ENCODE results near the gene CCDC169. TPM values are rescaled to one million over a fixed set of nuclear protein-coding genes. Genes with fewer than 3 reads are reported as not detected.

CCDC169 gene
- polyA plus RNA-seq, 4 donors, result 0.37 to 5.3 TPM; not detected in 2

GRCh38 chr13:36242761-36243160, 54.9 kb downstream of the CCDC169 start:
- Histone ChIP-seq H3K9me3 (ENCODE audit: control insufficient read depth in 2 of 2, insufficient read depth in 1 of 2, low read depth in 1 of 2, low read length in 1 of 2) (no peaks in the 10 kb centered on the region), H3K27ac (ENCODE audit: low read depth in 1 of 3, low read length in 2 of 3) (no peak overlapping the region), H3K4me3 (ENCODE audit: low read depth in 1 of 3, low read length in 3 of 3) (no peak overlapping the region), H3K27me3 (ENCODE audit: control insufficient read depth in 3 of 3, insufficient read depth in 3 of 3, low read length in 3 of 3) (no peaks in the 10 kb centered on the region), H3K36me3 (ENCODE audit: control insufficient read depth in 3 of 3, insufficient read depth in 2 of 3, low read depth in 1 of 3, low read length in 3 of 3) (no peaks in the 10 kb centered on the region), H3K4me1 (ENCODE audit: control insufficient read depth in 3 of 3, insufficient read depth in 2 of 3, low read depth in 1 of 3, low read length in 2 of 3) (no peaks in the 10 kb centered on the region)
- DNase-seq (no peak), FAIRE-seq (no peak)
- WGBS, 3 donors, result 86 to 95% (median 92%) methylated on average over 2 of the region's 2 CpGs

- H3K9me3 ChIP-seq (ENCODE audit: control insufficient read depth in 2 of 2, insufficient read depth in 1 of 2, low read depth in 1 of 2, low read length in 1 of 2), result peaks cover 0 to 6% of the 10 kb centered on the region in 2 donors
- H3K4me3 ChIP-seq (ENCODE audit: low read depth in 1 of 3, low read length in 3 of 3), result no peak overlapping the region
- FAIRE-seq, result no peak
- WGBS, 3 donors, result 64 to 75% (median 67%) methylated on average over 3 of the region's 3 CpGs
- no peaks in the 10 kb centered on the region for H3K27me3 ChIP-seq (ENCODE audit: control insufficient read depth in 3 of 3, insufficient read depth in 3 of 3, low read length in 3 of 3)
- no peaks in the 10 kb centered on the region for H3K36me3 ChIP-seq (ENCODE audit: control insufficient read depth in 3 of 3, insufficient read depth in 2 of 3, low read depth in 1 of 3, low read length in 3 of 3)
- H3K27ac ChIP-seq (ENCODE audit: low read depth in 1 of 3, low read length in 2 of 3), result no peak overlapping the region
- no peak for DNase-seq
- no peaks in the 10 kb centered on the region for H3K4me1 ChIP-seq (ENCODE audit: control insufficient read depth in 3 of 3, insufficient read depth in 2 of 3, low read depth in 1 of 3, low read length in 2 of 3)
Measured at GRCh38 chr13:36231236-36231635, 66.4 kb downstream of the CCDC169 start.

GRCh38 chr13:36224730-36225129, 72.9 kb downstream of the CCDC169 start:
- DNase-seq, result no peak
- H3K9me3 ChIP-seq (ENCODE audit: control insufficient read depth in 2 of 2, insufficient read depth in 1 of 2, low read depth in 1 of 2, low read length in 1 of 2), result no peaks in the 10 kb centered on the region
- WGBS, 3 donors, result 82 to 86% (median 85%) methylated on average over 1 of the region's 1 CpG
- no peak overlapping the region for H3K4me3 ChIP-seq (ENCODE audit: low read depth in 1 of 3, low read length in 3 of 3)
- H3K27ac ChIP-seq (ENCODE audit: low read depth in 1 of 3, low read length in 2 of 3), result no peak overlapping the region
- H3K27me3 ChIP-seq (ENCODE audit: control insufficient read depth in 3 of 3, insufficient read depth in 3 of 3, low read length in 3 of 3), result no peaks in the 10 kb centered on the region
- no peaks in the 10 kb centered on the region for H3K4me1 ChIP-seq (ENCODE audit: control insufficient read depth in 3 of 3, insufficient read depth in 2 of 3, low read depth in 1 of 3, low read length in 2 of 3)
- FAIRE-seq, result no peak
- no peaks in the 10 kb centered on the region for H3K36me3 ChIP-seq (ENCODE audit: control insufficient read depth in 3 of 3, insufficient read depth in 2 of 3, low read depth in 1 of 3, low read length in 3 of 3)

GRCh38 chr13:36219883-36220282, 77.7 kb downstream of the CCDC169 start:
- Histone ChIP-seq H3K27me3 (ENCODE audit: control insufficient read depth in 3 of 3, insufficient read depth in 3 of 3, low read length in 3 of 3) (no peaks in the 10 kb centered on the region), H3K27ac (ENCODE audit: low read depth in 1 of 3, low read length in 2 of 3) (no peak overlapping the region), H3K36me3 (ENCODE audit: control insufficient read depth in 3 of 3, insufficient read depth in 2 of 3, low read depth in 1 of 3, low read length in 3 of 3) (no peaks in the 10 kb centered on the region), H3K9me3 (ENCODE audit: control insufficient read depth in 2 of 2, insufficient read depth in 1 of 2, low read depth in 1 of 2, low read length in 1 of 2) (peaks cover 0 to 6% of the 10 kb centered on the region in 2 donors), H3K4me3 (ENCODE audit: low read depth in 1 of 3, low read length in 3 of 3) (no peak overlapping the region), H3K4me1 (ENCODE audit: control insufficient read depth in 3 of 3, insufficient read depth in 2 of 3, low read depth in 1 of 3, low read length in 2 of 3) (no peaks in the 10 kb centered on the region)
- DNase-seq (no peak), FAIRE-seq (no peak)

- WGBS, 3 donors, result 63 to 84% (median 74%) methylated on average over 3 of the region's 3 CpGs
- H3K4me3 ChIP-seq (ENCODE audit: low read depth in 1 of 3, low read length in 3 of 3), result no peak overlapping the region
- no peaks in the 10 kb centered on the region for H3K4me1 ChIP-seq (ENCODE audit: control insufficient read depth in 3 of 3, insufficient read depth in 2 of 3, low read depth in 1 of 3, low read length in 2 of 3)
- FAIRE-seq (no peak), DNase-seq (no peak)
- H3K36me3 ChIP-seq (ENCODE audit: control insufficient read depth in 3 of 3, insufficient read depth in 2 of 3, low read depth in 1 of 3, low read length in 3 of 3), result no peaks in the 10 kb centered on the region
- peaks cover 0 to 14% of the 10 kb centered on the region in 2 donors for H3K9me3 ChIP-seq (ENCODE audit: control insufficient read depth in 2 of 2, insufficient read depth in 1 of 2, low read depth in 1 of 2, low read length in 1 of 2)
- H3K27me3 ChIP-seq (ENCODE audit: control insufficient read depth in 3 of 3, insufficient read depth in 3 of 3, low read length in 3 of 3), result no peaks in the 10 kb centered on the region
- no peak overlapping the region for H3K27ac ChIP-seq (ENCODE audit: low read depth in 1 of 3, low read length in 2 of 3)
Measured at GRCh38 chr13:36217456-36217855, 80.2 kb downstream of the CCDC169 start.

GRCh38 chr13:36214163-36214921, 83.3 kb downstream of the CCDC169 start, which contains the start of gene SOHLH2:
TSS of gene SOHLH2 (minus strand) at chr13:36214556. CDS start at chr13:36214526, 30 bp downstream.
- peaks cover 0 to 21% of the 10 kb centered on the region in 2 donors for H3K9me3 ChIP-seq (ENCODE audit: control insufficient read depth in 2 of 2, insufficient read depth in 1 of 2, low read depth in 1 of 2, low read length in 1 of 2)
- H3K27me3 ChIP-seq (ENCODE audit: control insufficient read depth in 3 of 3, insufficient read depth in 3 of 3, low read length in 3 of 3), result no peaks in the 10 kb centered on the region
- FAIRE-seq (no peak), DNase-seq (no peak)
- no peaks in the 10 kb centered on the region for H3K4me1 ChIP-seq (ENCODE audit: control insufficient read depth in 3 of 3, insufficient read depth in 2 of 3, low read depth in 1 of 3, low read length in 2 of 3)
- H3K4me3 ChIP-seq (ENCODE audit: low read depth in 1 of 3, low read length in 3 of 3), result no peak within 1 kb of the TSS
- 92 to 94% (median 92%) methylated on average over 44 to 53 of the region's 53 CpGs for WGBS, 3 donors
- H3K36me3 ChIP-seq (ENCODE audit: control insufficient read depth in 3 of 3, insufficient read depth in 2 of 3, low read depth in 1 of 3, low read length in 3 of 3), result no peaks in the 10 kb centered on the region
- H3K27ac ChIP-seq (ENCODE audit: low read depth in 1 of 3, low read length in 2 of 3), result no peak within 1 kb of the TSS

GRCh38 chr13:36212789-36213188, 84.8 kb downstream of the CCDC169 start:
- DNase-seq, result no peak
- 80 to 88% (median 81%) methylated on average over 3 of the region's 3 CpGs for WGBS, 3 donors
- Histone ChIP-seq H3K4me3 (ENCODE audit: low read depth in 1 of 3, low read length in 3 of 3) (no peak overlapping the region), H3K9me3 (ENCODE audit: control insufficient read depth in 2 of 2, insufficient read depth in 1 of 2, low read depth in 1 of 2, low read length in 1 of 2) (peaks cover 0 to 21% of the 10 kb centered on the region in 2 donors), H3K27me3 (ENCODE audit: control insufficient read depth in 3 of 3, insufficient read depth in 3 of 3, low read length in 3 of 3) (no peaks in the 10 kb centered on the region), H3K27ac (ENCODE audit: low read depth in 1 of 3, low read length in 2 of 3) (no peak overlapping the region), H3K4me1 (ENCODE audit: control insufficient read depth in 3 of 3, insufficient read depth in 2 of 3, low read depth in 1 of 3, low read length in 2 of 3) (no peaks in the 10 kb centered on the region), H3K36me3 (ENCODE audit: control insufficient read depth in 3 of 3, insufficient read depth in 2 of 3, low read depth in 1 of 3, low read length in 3 of 3) (no peaks in the 10 kb centered on the region)
- FAIRE-seq, result no peak

GRCh38 chr13:36211567-36211966, 86.0 kb downstream of the CCDC169 start:
- Histone ChIP-seq H3K27ac (ENCODE audit: low read depth in 1 of 3, low read length in 2 of 3) (no peak overlapping the region), H3K4me3 (ENCODE audit: low read depth in 1 of 3, low read length in 3 of 3) (no peak overlapping the region), H3K4me1 (ENCODE audit: control insufficient read depth in 3 of 3, insufficient read depth in 2 of 3, low read depth in 1 of 3, low read length in 2 of 3) (no peaks in the 10 kb centered on the region), H3K9me3 (ENCODE audit: control insufficient read depth in 2 of 2, insufficient read depth in 1 of 2, low read depth in 1 of 2, low read length in 1 of 2) (peaks cover 0 to 21% of the 10 kb centered on the region in 2 donors), H3K27me3 (ENCODE audit: control insufficient read depth in 3 of 3, insufficient read depth in 3 of 3, low read length in 3 of 3) (no peaks in the 10 kb centered on the region), H3K36me3 (ENCODE audit: control insufficient read depth in 3 of 3, insufficient read depth in 2 of 3, low read depth in 1 of 3, low read length in 3 of 3) (no peaks in the 10 kb centered on the region)
- no peak for DNase-seq
- WGBS, 3 donors, result 68 to 83% (median 78%) methylated on average over 4 of the region's 4 CpGs
- no peak for FAIRE-seq

GRCh38 chr13:36210738-36211137, 86.9 kb downstream of the CCDC169 start:
- Histone ChIP-seq H3K9me3 (ENCODE audit: control insufficient read depth in 2 of 2, insufficient read depth in 1 of 2, low read depth in 1 of 2, low read length in 1 of 2) (peaks cover 0 to 21% of the 10 kb centered on the region in 2 donors), H3K4me3 (ENCODE audit: low read depth in 1 of 3, low read length in 3 of 3) (no peak overlapping the region), H3K36me3 (ENCODE audit: control insufficient read depth in 3 of 3, insufficient read depth in 2 of 3, low read depth in 1 of 3, low read length in 3 of 3) (no peaks in the 10 kb centered on the region), H3K27ac (ENCODE audit: low read depth in 1 of 3, low read length in 2 of 3) (no peak overlapping the region), H3K27me3 (ENCODE audit: control insufficient read depth in 3 of 3, insufficient read depth in 3 of 3, low read length in 3 of 3) (no peaks in the 10 kb centered on the region), H3K4me1 (ENCODE audit: control insufficient read depth in 3 of 3, insufficient read depth in 2 of 3, low read depth in 1 of 3, low read length in 2 of 3) (no peaks in the 10 kb centered on the region)
- WGBS, 3 donors, result 74 to 80% (median 76%) methylated on average over 4 of the region's 4 CpGs
- FAIRE-seq (no peak), DNase-seq (no peak)

Data from small intestine (tissue), 7 donors.